T-helper 2 cell treated with Interferon-gamma antibody and Interleukin-4, amounts not matched to agents 100 ng/mL and 5 ng/mL, for 36 hours (primary cell): ENCODE results near the gene HDAC4. TPM values are rescaled to one million over a fixed set of nuclear protein-coding genes. Genes with fewer than 3 reads are reported as not detected.

Source experiments
- intact Hi-C: fragments of 100-400 bp; cut with micrococcal nuclease; formaldehyde crosslinking; loops from one replicate; pipeline ENCODE4 v1.15.1; 2023
- total RNA-seq: library from RNA; stranded (reverse); gene quantifications from 2 replicates; pipeline ENCODE4 v1.2.3, GENCODE V29; 2022

The HDAC4 gene
- total RNA-seq, 1 donor from 2014 or later: 52.0 TPM

- intact Hi-C loops: no loop called here
These were observed 154.7 kb downstream of the HDAC4 start for GRCh38 chr2:239245872-239246721.

DNA sequence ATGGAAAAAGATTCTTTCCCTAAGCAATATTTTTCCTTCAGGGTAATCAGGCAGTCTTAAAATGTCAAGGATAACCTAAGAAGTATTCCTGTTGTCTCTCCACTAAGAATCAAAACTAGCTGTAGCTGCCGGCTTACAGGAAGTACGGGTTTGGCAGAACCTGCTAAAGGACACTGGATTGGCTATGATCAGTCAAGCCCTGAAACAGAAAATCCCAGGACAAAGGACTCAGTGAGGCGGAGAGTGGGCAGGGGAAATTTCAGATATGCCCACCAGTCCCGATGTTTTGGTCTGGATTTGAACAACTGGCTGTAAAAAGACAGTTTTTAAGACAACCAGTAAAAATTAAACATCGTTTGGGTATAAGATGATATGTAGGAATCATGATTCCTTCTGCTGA, 155.7 kb downstream of the HDAC4 start:
- intact Hi-C loops: no loop called here

DNA sequence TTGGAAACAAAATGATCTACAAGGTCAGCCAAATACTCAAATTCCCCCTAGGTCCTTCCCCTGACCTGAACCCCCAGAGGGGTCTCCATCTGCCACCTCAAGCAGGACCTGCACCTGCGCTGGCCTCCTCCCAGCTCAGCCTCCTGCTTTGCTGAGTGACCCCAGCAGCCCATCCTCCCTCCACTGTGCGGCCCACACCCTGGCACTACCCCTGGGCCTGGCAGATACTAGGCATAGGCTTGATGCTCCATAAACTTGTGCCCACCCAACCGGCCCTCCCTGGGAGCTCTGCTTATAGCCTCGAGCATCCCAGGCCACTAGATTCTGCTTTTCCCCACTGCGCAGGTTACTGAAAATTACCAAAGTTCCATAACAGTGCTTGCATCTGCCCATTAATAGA, 156.2 kb downstream of the HDAC4 start:
- intact Hi-C loops: no loop called here

DNA sequence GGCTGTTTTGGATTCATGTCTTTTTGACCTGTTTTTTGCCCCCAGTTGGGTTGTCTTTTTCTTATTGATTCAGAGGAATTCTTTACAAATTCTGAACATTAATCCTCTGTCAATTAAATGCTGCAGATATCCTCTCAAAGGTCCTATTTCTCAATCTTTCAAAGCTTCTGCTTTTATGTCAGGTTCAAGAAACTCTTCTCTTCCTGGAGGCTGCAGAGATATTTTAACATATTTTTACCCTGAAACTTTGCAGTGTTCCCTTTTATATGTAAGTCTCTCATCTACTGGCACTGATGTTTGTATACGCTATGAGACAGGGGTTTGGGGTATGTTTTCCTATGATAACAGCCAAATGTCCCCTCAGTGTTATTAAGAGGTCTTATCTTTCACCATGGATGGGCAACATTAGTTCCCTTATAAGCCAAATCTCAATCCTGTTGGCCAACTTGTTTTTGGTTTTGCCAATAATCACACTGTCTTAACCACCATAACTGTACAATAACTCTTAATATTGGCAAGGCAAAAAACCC, 159.3 kb downstream of the HDAC4 start:
- intact Hi-C loops: no loop called here

GRCh38 chr2:239240414-239240881, 160.4 kb downstream of the HDAC4 start:
- intact Hi-C loops: no loop called here

DNA sequence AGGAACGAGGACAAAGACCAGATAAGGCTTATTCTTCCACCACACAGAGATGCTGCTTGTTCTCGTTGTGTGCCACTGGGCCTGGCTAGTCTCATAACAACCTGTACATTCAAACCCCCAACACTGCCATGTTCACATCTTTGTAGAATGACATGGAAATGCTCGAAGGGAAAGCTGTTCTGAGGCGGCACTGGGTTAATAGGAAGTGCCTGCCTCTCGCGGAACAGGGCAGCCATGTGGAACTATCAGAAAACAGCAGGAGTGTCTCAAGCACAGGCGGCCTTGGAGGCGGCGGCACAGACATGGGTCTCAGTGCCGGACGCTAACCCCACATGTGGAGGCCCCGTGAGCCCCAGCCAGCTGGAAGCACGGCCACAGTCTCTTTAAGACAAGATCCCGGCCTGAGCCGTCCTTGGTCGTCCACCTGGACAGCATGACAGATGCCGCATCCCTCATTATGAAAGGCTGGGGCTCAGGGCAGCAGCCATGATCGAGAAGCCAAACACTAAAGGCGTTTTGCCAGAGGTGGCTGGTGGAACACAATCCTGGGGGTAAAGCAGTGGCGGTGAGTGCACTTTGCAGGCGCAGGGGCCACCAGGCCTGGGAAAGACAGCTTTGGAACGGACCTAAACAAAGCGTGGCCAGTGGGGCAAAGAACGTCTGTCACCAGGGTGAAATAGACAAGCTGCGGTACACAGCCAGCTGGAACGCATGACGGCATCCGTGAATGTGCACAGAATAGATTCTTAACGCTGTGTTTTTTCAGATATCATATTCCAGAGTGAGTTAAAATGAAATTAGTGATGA, 161.0 kb downstream of the HDAC4 start:
- intact Hi-C loops: no loop called here

- intact Hi-C loops: no loop called here
These were observed 161.8 kb downstream of the HDAC4 start for GRCh38 chr2:239238839-239239606.

GRCh38 chr2:239238381-239238780, 162.4 kb downstream of the HDAC4 start:
- intact Hi-C loops: no loop called here

GRCh38 chr2:239236808-239237205, 164.0 kb downstream of the HDAC4 start:
- intact Hi-C loops: no loop called here

DNA sequence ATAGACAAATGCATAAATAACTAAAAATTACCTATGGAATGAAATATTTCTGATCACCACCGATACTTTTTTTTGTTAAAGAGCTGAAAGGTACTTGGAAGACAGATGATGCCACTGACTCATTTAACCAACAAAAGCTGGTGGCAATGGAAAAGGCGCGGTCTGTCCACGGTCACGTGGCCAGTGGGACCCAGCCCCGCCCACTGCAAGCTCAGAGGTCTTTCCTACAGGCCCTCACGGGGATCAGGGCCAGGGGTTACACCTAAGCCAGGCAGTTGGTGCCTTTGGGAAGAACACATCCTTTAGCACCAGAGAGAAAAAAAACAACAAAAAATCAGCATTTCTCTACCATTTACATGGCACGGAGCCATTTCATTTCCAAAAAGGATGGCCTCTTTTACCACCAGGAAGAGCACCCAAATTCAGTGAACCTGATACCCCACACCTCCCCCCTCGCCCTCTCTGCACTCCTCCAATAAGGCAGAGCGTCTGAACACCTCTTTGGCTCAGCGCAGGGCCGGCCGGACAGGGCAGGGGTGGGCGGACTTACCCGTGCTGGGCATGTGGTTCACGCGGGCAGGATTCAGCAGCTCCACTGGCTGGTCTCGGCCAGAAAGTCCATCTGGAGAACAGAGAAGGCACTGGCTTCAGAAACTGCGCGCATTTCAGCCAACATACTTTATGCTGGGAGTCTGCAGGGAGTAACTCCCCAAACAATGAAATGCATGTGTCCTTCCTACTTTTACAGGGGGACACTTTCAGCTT, 164.6 kb downstream of the HDAC4 start:
- intact Hi-C loops: no loop called here

DNA sequence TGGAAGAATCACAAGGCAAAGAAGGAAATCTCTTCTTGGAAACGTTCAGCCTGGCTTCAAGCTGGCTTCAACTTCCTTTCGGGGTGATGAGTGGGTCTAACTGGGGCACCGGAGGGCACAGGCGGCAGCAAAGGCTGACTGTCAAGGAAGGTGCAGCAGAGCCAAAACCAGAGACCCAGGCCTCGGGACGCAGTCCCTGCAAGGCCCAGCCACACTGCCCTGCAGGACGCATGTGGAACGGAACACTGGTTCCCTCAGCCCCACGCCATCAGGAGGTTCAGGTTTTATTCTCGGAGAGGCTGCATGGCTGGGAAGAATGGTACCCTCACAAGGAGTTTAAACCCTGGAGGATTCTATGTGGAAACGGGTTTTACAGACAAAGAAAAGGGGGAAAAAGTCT, 165.5 kb downstream of the HDAC4 start:
- intact Hi-C loops: no loop called here

GRCh38 chr2:239234191-239235175, 166.3 kb downstream of the HDAC4 start:
- intact Hi-C loops: no loop called here

DNA sequence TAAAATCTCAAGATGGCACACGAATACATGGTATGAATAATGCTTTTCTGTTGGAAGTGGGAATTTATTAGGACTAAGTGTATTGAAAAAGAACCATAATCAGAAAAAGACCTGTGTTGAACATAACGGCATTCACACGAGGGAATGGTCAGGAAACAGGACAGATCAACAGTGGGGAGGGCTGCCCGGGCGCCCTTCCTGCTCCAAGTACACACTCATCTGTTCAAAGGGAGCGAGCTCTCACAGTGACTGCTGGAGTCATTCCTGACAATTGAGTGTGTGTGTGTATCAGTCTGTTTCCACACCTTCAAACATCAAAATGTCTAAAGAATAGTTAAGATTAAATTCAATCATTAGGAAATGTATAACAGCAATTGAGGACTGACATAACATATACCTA, 167.2 kb downstream of the HDAC4 start:
- intact Hi-C loops: no loop called here

GRCh38 chr2:239232195-239232578, 168.6 kb downstream of the HDAC4 start:
- intact Hi-C loops: no loop called here

- intact Hi-C loops: no loop called here
These were observed 169.3 kb downstream of the HDAC4 start for GRCh38 chr2:239231231-239232194.

DNA sequence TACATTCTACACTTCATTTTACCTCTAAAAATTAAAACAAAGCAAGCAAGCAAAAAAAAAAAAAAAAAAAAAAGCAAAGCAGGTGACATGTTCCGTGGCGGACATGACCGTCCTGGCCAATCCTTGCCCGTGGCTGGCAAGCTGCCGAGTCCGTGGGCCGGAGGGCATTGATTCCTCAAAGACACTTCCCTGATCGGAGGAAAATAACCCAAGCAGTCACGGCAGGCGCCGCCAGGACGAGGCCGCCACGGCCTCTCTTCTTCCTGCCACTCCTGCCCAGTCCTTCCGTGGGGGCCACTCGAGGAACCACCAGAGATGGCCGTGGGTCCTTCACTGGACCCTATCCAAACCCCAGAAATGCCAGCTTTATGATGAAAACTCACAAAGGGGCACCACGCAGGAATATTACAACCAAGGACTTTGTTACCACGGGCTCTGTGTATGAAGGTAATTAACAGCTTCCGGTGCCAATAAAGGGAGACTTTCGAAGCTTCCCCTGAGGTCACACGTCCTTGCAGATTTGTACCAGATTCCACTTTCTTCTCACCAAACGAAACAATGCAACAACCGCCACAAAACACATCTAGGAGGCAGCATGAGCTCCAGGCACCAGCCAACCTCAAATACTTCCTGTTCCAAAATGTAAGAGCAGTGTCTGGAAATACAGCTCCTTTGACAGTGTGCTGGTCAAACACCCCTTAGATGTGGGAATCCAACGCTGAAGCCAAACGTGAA, 170.3 kb downstream of the HDAC4 start:
- intact Hi-C loops: no loop called here

GRCh38 chr2:239229545-239230279, 171.1 kb downstream of the HDAC4 start:
- intact Hi-C loops: no loop called here
